ENCODE data around the gene ST8SIA5. TPM values are rescaled to one million over a fixed set of nuclear protein-coding genes. Genes with fewer than 3 reads are reported as not detected.

ST8SIA5 gene
- total and polyA plus RNA-seq, 2 experiments from 2014 or later: 3.3 to 4.8 TPM

DNA sequence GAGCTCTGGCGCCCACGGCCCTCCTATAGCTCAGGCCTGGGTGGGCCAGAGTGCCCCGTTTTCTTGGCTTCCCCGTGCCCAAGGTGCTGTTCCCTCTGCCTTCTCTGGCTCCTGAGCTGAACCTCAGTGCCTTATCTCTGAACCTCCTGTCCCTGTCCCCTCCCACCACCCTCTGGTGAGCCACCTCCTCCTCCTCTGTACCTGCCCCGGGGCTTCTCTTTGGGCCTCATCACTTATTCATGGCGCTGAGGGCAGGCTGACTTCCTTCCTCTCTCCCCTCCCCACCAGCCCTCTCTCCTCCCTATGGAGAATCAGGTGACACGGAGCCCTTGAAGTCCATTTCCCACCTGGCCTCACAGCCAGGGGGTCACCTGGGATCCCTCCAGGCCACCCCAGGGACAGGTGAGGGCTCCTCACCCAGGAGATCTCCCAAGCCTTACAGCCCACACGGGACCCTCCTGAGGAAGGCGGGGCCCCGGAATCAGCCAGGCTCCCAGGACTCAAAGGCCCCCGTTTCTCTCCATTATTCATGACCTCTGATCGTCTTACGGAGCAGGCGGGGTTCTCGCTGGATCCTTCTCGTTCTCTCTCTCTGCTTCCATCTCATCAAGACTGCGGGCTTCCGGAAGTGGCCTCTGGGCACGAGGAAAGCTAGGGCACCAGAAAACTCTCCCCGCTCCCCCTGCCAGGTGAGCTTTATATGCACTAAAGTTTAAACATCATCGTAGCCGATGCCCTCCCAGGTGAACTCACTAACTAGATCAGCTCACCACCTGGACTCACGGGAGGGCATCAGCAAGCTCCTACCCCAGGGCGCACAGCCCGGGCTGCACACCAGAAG is 99.5 kb downstream of the ST8SIA5 start, which contains the start of gene LOXHD1 (continued):
- TF ChIP-seq, protein P1, sequence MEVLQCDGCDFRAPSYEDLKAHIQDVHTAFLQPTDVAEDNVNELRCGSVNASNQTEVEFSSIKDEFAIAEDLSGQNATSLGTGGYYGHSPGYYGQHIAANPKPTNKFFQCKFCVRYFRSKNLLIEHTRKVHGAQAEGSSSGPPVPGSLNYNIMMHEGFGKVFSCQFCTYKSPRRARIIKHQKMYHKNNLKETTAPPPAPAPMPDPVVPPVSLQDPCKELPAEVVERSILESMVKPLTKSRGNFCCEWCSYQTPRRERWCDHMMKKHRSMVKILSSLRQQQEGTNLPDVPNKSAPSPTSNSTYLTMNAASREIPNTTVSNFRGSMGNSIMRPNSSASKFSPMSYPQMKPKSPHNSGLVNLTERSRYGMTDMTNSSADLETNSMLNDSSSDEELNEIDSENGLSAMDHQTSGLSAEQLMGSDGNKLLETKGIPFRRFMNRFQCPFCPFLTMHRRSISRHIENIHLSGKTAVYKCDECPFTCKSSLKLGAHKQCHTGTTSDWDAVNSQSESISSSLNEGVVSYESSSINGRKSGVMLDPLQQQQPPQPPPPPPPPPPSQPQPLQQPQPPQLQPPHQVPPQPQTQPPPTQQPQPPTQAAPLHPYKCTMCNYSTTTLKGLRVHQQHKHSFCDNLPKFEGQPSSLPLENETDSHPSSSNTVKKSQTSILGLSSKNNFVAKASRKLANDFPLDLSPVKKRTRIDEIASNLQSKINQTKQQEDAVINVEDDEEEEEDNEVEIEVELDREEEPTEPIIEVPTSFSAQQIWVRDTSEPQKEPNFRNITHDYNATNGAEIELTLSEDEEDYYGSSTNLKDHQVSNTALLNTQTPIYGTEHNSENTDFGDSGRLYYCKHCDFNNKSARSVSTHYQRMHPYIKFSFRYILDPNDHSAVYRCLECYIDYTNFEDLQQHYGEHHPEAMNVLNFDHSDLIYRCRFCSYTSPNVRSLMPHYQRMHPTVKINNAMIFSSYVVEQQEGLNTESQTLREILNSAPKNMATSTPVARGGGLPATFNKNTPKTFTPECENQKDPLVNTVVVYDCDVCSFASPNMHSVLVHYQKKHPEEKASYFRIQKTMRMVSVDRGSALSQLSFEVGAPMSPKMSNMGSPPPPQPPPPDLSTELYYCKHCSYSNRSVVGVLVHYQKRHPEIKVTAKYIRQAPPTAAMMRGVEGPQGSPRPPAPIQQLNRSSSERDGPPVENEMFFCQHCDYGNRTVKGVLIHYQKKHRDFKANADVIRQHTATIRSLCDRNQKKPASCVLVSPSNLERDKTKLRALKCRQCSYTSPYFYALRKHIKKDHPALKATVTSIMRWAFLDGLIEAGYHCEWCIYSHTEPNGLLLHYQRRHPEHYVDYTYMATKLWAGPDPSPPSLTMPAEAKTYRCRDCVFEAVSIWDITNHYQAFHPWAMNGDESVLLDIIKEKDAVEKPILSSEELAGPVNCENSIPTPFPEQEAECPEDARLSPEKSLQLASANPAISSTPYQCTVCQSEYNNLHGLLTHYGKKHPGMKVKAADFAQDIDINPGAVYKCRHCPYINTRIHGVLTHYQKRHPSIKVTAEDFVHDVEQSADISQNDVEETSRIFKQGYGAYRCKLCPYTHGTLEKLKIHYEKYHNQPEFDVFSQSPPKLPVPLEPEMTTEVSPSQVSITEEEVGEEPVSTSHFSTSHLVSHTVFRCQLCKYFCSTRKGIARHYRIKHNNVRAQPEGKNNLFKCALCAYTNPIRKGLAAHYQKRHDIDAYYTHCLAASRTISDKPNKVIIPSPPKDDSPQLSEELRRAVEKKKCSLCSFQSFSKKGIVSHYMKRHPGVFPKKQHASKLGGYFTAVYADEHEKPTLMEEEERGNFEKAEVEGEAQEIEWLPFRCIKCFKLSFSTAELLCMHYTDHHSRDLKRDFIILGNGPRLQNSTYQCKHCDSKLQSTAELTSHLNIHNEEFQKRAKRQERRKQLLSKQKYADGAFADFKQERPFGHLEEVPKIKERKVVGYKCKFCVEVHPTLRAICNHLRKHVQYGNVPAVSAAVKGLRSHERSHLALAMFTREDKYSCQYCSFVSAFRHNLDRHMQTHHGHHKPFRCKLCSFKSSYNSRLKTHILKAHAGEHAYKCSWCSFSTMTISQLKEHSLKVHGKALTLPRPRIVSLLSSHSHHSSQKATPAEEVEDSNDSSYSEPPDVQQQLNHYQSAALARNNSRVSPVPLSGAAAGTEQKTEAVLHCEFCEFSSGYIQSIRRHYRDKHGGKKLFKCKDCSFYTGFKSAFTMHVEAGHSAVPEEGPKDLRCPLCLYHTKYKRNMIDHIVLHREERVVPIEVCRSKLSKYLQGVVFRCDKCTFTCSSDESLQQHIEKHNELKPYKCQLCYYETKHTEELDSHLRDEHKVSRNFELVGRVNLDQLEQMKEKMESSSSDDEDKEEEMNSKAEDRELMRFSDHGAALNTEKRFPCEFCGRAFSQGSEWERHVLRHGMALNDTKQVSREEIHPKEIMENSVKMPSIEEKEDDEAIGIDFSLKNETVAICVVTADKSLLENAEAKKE (CRISPR knock-in tag; IDR thresholded peaks at IDR 0.05): no peak

DNA sequence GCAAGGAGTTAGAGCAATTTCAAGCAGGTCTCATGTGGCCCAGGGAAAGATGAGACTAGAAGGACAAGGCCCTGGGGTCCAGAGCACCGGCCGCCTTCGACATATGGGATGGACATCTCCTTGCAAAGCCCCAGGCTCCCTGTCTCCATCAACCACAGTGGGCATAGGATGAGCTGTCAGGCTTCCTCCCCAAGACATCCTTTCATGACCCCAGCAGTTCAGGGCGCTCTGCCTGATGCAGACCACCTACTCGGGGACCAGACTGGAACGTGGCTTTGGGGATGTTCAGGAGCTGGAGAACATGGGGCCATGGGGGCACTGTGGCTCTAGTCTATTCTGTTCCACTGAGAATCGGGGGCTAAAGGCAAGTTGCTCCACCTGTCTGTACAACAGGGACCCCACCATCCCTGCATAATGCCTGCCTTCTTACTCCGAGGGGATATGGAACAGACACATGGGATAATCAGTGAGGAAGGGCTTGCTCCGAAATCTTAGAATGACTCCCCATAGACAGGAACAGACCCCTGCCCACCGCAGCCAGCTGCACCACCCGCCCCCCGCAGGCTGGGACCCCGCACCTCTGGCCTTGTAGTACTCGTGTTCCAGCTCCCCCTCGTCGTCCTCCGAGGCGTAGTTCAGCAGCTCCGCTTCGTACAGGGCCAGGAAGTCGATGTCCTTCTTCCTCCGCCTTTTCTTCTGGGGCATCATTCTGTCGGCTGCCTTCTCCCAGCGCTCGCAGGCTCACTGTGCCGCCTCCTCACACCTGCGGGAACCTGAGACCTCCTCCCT is 100.3 kb downstream of the ST8SIA5 start:
- peaks cover 12% of the 10 kb centered on the region for H3K4me1 ChIP-seq (ENCODE audit: insufficient read depth)
- H3F3A ChIP-seq (replicated peaks; ENCODE audit: low read depth): no peaks in the 10 kb centered on the region
- H3K9me2 ChIP-seq (ENCODE audit: insufficient read depth): no peaks in the 10 kb centered on the region
- H3K4me3 ChIP-seq: no peak overlapping the region
- H4K20me1 ChIP-seq (replicated peaks; ENCODE audit: insufficient read depth): no peaks in the 10 kb centered on the region
- ATAC-seq (no peak; the same call in 2 of the 3 replicates), DNase-seq (ENCODE audit: low spot score) (no peak)
- no peak overlapping the region for H3K4me3 Mint-ChIP-seq
- no peak overlapping the region for H3K27ac Mint-ChIP-seq
- peaks cover 16% of the 10 kb centered on the region for H3K4me1 Mint-ChIP-seq
- no peaks in the 10 kb centered on the region for H3K36me3 ChIP-seq (ENCODE audit: insufficient read depth)
- H2AFZ ChIP-seq: peak overlapping the region; percentile 52
- H3K4me2 ChIP-seq: peak overlapping the region; percentile 5; the same call in 1 of the 2 replicates
- no peaks in the 10 kb centered on the region for H3K9me3 Mint-ChIP-seq
- H3K79me2 ChIP-seq (replicated peaks; ENCODE audit: insufficient read depth): no peaks in the 10 kb centered on the region
- no peak overlapping the region for H3K27ac ChIP-seq (ENCODE audit: low read depth)
- no peaks in the 10 kb centered on the region for H3K27me3 ChIP-seq (ENCODE audit: insufficient read depth)
- H3K36me3 Mint-ChIP-seq (ENCODE audit: low read depth): no peaks in the 10 kb centered on the region
- no peaks in the 10 kb centered on the region for H3K27me3 Mint-ChIP-seq (ENCODE audit: insufficient read depth, low read depth, poor library complexity)
- TF ChIP-seq EZH2 (IDR thresholded peaks at IDR 0.05; ENCODE audit: low read depth, unreplicated experiment) (no peak), ZNF331 (CRISPR knock-in tag; IDR thresholded peaks at IDR 0.05; ENCODE audit: low read depth) (no peak), ZNF114 (CRISPR knock-in tag; IDR thresholded peaks at IDR 0.05) (no peak), POLR2AphosphoS5 (IDR thresholded peaks at IDR 0.05; ENCODE audit: low read depth) (no peak), EZH2phosphoT487 (IDR thresholded peaks at IDR 0.05; ENCODE audit: unreplicated experiment) (no peak), CREB1 (CRISPR knock-in tag; IDR thresholded peaks at IDR 0.05; ENCODE audit: low read depth) (no peak)
- TF ChIP-seq, protein P2, sequence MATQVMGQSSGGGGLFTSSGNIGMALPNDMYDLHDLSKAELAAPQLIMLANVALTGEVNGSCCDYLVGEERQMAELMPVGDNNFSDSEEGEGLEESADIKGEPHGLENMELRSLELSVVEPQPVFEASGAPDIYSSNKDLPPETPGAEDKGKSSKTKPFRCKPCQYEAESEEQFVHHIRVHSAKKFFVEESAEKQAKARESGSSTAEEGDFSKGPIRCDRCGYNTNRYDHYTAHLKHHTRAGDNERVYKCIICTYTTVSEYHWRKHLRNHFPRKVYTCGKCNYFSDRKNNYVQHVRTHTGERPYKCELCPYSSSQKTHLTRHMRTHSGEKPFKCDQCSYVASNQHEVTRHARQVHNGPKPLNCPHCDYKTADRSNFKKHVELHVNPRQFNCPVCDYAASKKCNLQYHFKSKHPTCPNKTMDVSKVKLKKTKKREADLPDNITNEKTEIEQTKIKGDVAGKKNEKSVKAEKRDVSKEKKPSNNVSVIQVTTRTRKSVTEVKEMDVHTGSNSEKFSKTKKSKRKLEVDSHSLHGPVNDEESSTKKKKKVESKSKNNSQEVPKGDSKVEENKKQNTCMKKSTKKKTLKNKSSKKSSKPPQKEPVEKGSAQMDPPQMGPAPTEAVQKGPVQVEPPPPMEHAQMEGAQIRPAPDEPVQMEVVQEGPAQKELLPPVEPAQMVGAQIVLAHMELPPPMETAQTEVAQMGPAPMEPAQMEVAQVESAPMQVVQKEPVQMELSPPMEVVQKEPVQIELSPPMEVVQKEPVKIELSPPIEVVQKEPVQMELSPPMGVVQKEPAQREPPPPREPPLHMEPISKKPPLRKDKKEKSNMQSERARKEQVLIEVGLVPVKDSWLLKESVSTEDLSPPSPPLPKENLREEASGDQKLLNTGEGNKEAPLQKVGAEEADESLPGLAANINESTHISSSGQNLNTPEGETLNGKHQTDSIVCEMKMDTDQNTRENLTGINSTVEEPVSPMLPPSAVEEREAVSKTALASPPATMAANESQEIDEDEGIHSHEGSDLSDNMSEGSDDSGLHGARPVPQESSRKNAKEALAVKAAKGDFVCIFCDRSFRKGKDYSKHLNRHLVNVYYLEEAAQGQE (IDR thresholded peaks at IDR 0.05; ENCODE audit: unreplicated experiment): no peak
